ENCODE measurements around the gene PDE4D.

GRCh38 chr5:59519338-59519737 lies 374.2 kb downstream of the PDE4D start:
- TF ChIP-seq CTCF (IDR thresholded peaks at IDR 0.05) (no peak), ZFX (IDR thresholded peaks at IDR 0.05; ENCODE audit: borderline replicate concordance) (no peak)

Data from 22Rv1 (cell line).